GM21515 (cell line): ENCODE data around the gene GNL3L.
"Not testable (repeated sequence)": the region's sequence is repeated elsewhere in the genome, so short reads cannot be mapped to it uniquely, and the experiment has no call there.

Experiments used
- ATAC-seq: cut with Tn5 transposase; IDR thresholded peaks from one replicate; pipeline ENCODE4 v1.9.1; 2021; ENCODE audit not compliant: unreplicated experiment

GNL3L gene

GRCh38 chrX:54529552-54530356 lies at the start of gene GNL3L:
Gene GNL3L (plus strand): TSS chrX:54530219. CDS start chrX:54532567, 2,348 bp downstream.
- peak; percentile 82 for ATAC-seq

GRCh38 chrX:54482839-54483593 lies 47.0 kb upstream of the GNL3L start:
- no peak for ATAC-seq

- no peak for ATAC-seq
Observed at GRCh38 chrX:54483946-54484345, 46.1 kb upstream of the GNL3L start.

- ATAC-seq, result no peak
Observed at GRCh38 chrX:54484666-54485065, 45.4 kb upstream of the GNL3L start.

GRCh38 chrX:54489819-54490218 lies 40.2 kb upstream of the GNL3L start:
- ATAC-seq, result not testable (repeated sequence)

GRCh38 chrX:54492340-54492739 lies 37.7 kb upstream of the GNL3L start:
- ATAC-seq, result no peak

GRCh38 chrX:54494166-54494988 lies 35.6 kb upstream of the GNL3L start:
- ATAC-seq, result no peak

- no peak for ATAC-seq
Observed at GRCh38 chrX:54494989-54495813, 34.8 kb upstream of the GNL3L start.

- ATAC-seq, result no peak
Observed at GRCh38 chrX:54495814-54496516, 34.1 kb upstream of the GNL3L start, which contains the start of gene FGD1. Gene FGD1 (minus strand): TSS chrX:54496234. CDS start chrX:54495432, 802 bp downstream.

GRCh38 chrX:54496517-54496852 lies 33.5 kb upstream of the GNL3L start:
- ATAC-seq, result no peak

- no peak for ATAC-seq
Observed at GRCh38 chrX:54496936-54497335, 33.1 kb upstream of the GNL3L start.

- ATAC-seq, result no peak
Observed at GRCh38 chrX:54509400-54509799, 20.6 kb upstream of the GNL3L start.

GRCh38 chrX:54529151-54529550 lies 868 bp upstream of the GNL3L start:
- ATAC-seq, result no peak

- peak; percentile 6 for ATAC-seq
Observed at GRCh38 chrX:54530357-54530900, 410 bp downstream of the GNL3L start.

GRCh38 chrX:54534271-54534670 lies 4.3 kb downstream of the GNL3L start:
- no peak for ATAC-seq

- no peak for ATAC-seq
Observed at GRCh38 chrX:54540289-54540688, 10.3 kb downstream of the GNL3L start.

GRCh38 chrX:54542239-54542638 lies 12.2 kb downstream of the GNL3L start:
- not testable (repeated sequence) for ATAC-seq

- no peak for ATAC-seq
Observed at GRCh38 chrX:54550821-54551220, 20.8 kb downstream of the GNL3L start.

GRCh38 chrX:54551801-54552200 lies 21.8 kb downstream of the GNL3L start:
- no peak for ATAC-seq

- ATAC-seq, result not testable (repeated sequence)
Observed at GRCh38 chrX:54555006-54555405, 25.0 kb downstream of the GNL3L start.
